Measurements from ENCODE around the gene RASL10A. TPM values are rescaled to one million over a fixed set of nuclear protein-coding genes. Genes with fewer than 3 reads are reported as not detected.

RASL10A gene
- total and polyA plus RNA-seq, 2 experiments from 2014 or later: 1.6 to 3.0 TPM

- no peaks in the 10 kb centered on the region for H3K36me3 ChIP-seq (ENCODE audit: insufficient read depth)
- no peaks in the 10 kb centered on the region for H3K9me2 ChIP-seq (ENCODE audit: insufficient read depth)
- H3K4me3 ChIP-seq: no peak overlapping the region
- H3K9me3 Mint-ChIP-seq: no peaks in the 10 kb centered on the region
- no peaks in the 10 kb centered on the region for H4K20me1 ChIP-seq (replicated peaks; ENCODE audit: insufficient read depth)
- H2AFZ ChIP-seq: no peak overlapping the region
- H3K4me1 ChIP-seq (ENCODE audit: insufficient read depth): no peaks in the 10 kb centered on the region
- TF ChIP-seq JUNB (IDR thresholded peaks at IDR 0.05; ENCODE audit: unreplicated experiment) (no peak), ZNF331 (CRISPR knock-in tag; IDR thresholded peaks at IDR 0.05; ENCODE audit: low read depth) (no peak), ETS1 (IDR thresholded peaks at IDR 0.05) (no peak), POLR2AphosphoS5 (IDR thresholded peaks at IDR 0.05; ENCODE audit: low read depth) (no peak), EZH2phosphoT487 (IDR thresholded peaks at IDR 0.05; ENCODE audit: unreplicated experiment) (no peak)
- peaks cover 7% of the 10 kb centered on the region for H3K36me3 Mint-ChIP-seq (ENCODE audit: low read depth)
- no peak overlapping the region for H3K27ac Mint-ChIP-seq
- H3K4me2 ChIP-seq: no peak overlapping the region
- no peak overlapping the region for H3K27ac ChIP-seq (ENCODE audit: low read depth)
- H3K27me3 Mint-ChIP-seq (ENCODE audit: insufficient read depth, low read depth, poor library complexity): peaks cover 8% of the 10 kb centered on the region
- no peaks in the 10 kb centered on the region for H3F3A ChIP-seq (replicated peaks; ENCODE audit: low read depth)
- H3K27me3 ChIP-seq (ENCODE audit: insufficient read depth): no peaks in the 10 kb centered on the region
- DNase-seq (ENCODE audit: low spot score) (no peak), ATAC-seq (0 out of 3 replicates have a peak, but pooled peaks have one; percentile 14)
- H3K79me2 ChIP-seq (replicated peaks; ENCODE audit: insufficient read depth): no peaks in the 10 kb centered on the region
- peaks cover 6% of the 10 kb centered on the region; the same call in 1 of the 3 replicates for H3K4me1 Mint-ChIP-seq
- H3K4me3 Mint-ChIP-seq: no peak overlapping the region
Measured at GRCh38 chr22:29330753-29331152, 15.3 kb upstream of the RASL10A start.

- Mint-ChIP-seq H3K27me3 (ENCODE audit: insufficient read depth, low read depth, poor library complexity) (peaks cover 8% of the 10 kb centered on the region), H3K4me1 (peaks cover 6% of the 10 kb centered on the region; the same call in 1 of the 3 replicates), H3K27ac (no peak overlapping the region), H3K9me3 (no peaks in the 10 kb centered on the region), H3K36me3 (ENCODE audit: low read depth) (peaks cover 7% of the 10 kb centered on the region), H3K4me3 (no peak overlapping the region)
- Histone ChIP-seq H3K4me1 (ENCODE audit: insufficient read depth) (no peaks in the 10 kb centered on the region), H3K79me2 (replicated peaks; ENCODE audit: insufficient read depth) (no peaks in the 10 kb centered on the region), H2AFZ (no peak overlapping the region), H3K27me3 (ENCODE audit: insufficient read depth) (no peaks in the 10 kb centered on the region), H3K27ac (ENCODE audit: low read depth) (no peak overlapping the region), H4K20me1 (replicated peaks; ENCODE audit: insufficient read depth) (no peaks in the 10 kb centered on the region), H3K9me2 (ENCODE audit: insufficient read depth) (no peaks in the 10 kb centered on the region), H3F3A (replicated peaks; ENCODE audit: low read depth) (no peaks in the 10 kb centered on the region), H3K4me3 (no peak overlapping the region), H3K36me3 (ENCODE audit: insufficient read depth) (no peaks in the 10 kb centered on the region), H3K4me2 (no peak overlapping the region)
- TF ChIP-seq ETS1 (IDR thresholded peaks at IDR 0.05): no peak
- ATAC-seq (no peak), DNase-seq (ENCODE audit: low spot score) (no peak)
Measured at GRCh38 chr22:29330291-29330690, 14.8 kb upstream of the RASL10A start.

GRCh38 chr22:29329581-29329980 is 14.1 kb upstream of the RASL10A start:
- ATAC-seq: no peak
- Histone ChIP-seq H3K79me2 (replicated peaks; ENCODE audit: insufficient read depth) (no peaks in the 10 kb centered on the region), H3K27me3 (ENCODE audit: insufficient read depth) (no peaks in the 10 kb centered on the region), H3K9me2 (ENCODE audit: insufficient read depth) (no peaks in the 10 kb centered on the region), H3F3A (replicated peaks; ENCODE audit: low read depth) (no peaks in the 10 kb centered on the region), H3K4me1 (ENCODE audit: insufficient read depth) (no peaks in the 10 kb centered on the region), H2AFZ (no peak overlapping the region), H3K27ac (ENCODE audit: low read depth) (no peak overlapping the region), H4K20me1 (replicated peaks; ENCODE audit: insufficient read depth) (no peaks in the 10 kb centered on the region), H3K4me3 (no peak overlapping the region), H3K4me2 (no peak overlapping the region), H3K36me3 (ENCODE audit: insufficient read depth) (no peaks in the 10 kb centered on the region)
- no peak overlapping the region for H3K4me3 Mint-ChIP-seq
- H3K27me3 Mint-ChIP-seq (ENCODE audit: insufficient read depth, low read depth, poor library complexity): peaks cover 8% of the 10 kb centered on the region
- TF ChIP-seq STAT1 (IDR thresholded peaks at IDR 0.05; ENCODE audit: unreplicated experiment) (no peak), CTCF (conservative IDR thresholded peaks at IDR 0.05; ENCODE audit: low read depth in 2 of 2) (no peak), NANOG (IDR thresholded peaks at IDR 0.05; ENCODE audit: borderline replicate concordance) (no peak), JUNB (IDR thresholded peaks at IDR 0.05; ENCODE audit: unreplicated experiment) (no peak), ZNF331 (CRISPR knock-in tag; IDR thresholded peaks at IDR 0.05; ENCODE audit: low read depth) (no peak), ZNF114 (CRISPR knock-in tag; IDR thresholded peaks at IDR 0.05) (no peak)
- peaks cover 7% of the 10 kb centered on the region for H3K36me3 Mint-ChIP-seq (ENCODE audit: low read depth)
- H3K27ac Mint-ChIP-seq: peak overlapping the region; percentile 80; the same call in 1 of the 2 replicates
- peaks cover 6% of the 10 kb centered on the region; the same call in 1 of the 3 replicates for H3K4me1 Mint-ChIP-seq
- no peaks in the 10 kb centered on the region for H3K9me3 Mint-ChIP-seq
- DNase-seq (ENCODE audit: low spot score): no peak

Measured in GM23338 (cell line).